Lung microvascular endothelial cell (primary cell): ENCODE data around the gene ADAP1. TPM values are rescaled to one million over a fixed set of nuclear protein-coding genes. Genes with fewer than 3 reads are reported as not detected.

Experiments
- DNase-seq, 2 donors: peaks; one replicate each; pipeline versions ENCODE4 v3.0.0 to v3.0.0-alpha.2; 2010; ENCODE audit warnings: low read depth in 2 of 2
- total RNA-seq: library from RNA; depleted of rRNA; stranded (reverse); fragments of >200 nt; gene quantifications from 2 replicates; pipeline ENCODE4 v1.2.1, GENCODE V29; 2014

ADAP1 gene
- total RNA-seq, 1 donor from 2014 or later, result 3.2 TPM

DNA sequence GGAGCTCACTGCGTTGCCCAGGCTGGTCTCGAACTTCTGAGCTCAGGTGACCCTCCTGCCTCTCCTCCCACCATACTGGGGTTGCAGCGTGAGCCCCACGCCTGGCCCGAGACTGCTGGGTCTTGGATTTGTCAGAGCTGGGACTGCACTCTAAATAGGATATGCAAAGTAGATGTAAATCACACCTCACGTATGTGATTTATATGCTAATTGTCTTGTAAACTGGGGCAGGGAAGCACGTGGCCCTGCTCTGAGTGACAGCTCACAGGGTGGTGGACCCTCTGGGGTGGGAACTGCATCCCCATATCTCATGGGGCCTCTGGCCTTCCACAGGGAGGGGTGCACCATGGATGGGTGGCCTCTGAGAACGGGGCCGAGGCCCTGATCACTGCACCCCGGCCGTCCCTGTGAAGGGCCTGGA, 44.0 kb downstream of the ADAP1 start:
- no peak for DNase-seq

DNA sequence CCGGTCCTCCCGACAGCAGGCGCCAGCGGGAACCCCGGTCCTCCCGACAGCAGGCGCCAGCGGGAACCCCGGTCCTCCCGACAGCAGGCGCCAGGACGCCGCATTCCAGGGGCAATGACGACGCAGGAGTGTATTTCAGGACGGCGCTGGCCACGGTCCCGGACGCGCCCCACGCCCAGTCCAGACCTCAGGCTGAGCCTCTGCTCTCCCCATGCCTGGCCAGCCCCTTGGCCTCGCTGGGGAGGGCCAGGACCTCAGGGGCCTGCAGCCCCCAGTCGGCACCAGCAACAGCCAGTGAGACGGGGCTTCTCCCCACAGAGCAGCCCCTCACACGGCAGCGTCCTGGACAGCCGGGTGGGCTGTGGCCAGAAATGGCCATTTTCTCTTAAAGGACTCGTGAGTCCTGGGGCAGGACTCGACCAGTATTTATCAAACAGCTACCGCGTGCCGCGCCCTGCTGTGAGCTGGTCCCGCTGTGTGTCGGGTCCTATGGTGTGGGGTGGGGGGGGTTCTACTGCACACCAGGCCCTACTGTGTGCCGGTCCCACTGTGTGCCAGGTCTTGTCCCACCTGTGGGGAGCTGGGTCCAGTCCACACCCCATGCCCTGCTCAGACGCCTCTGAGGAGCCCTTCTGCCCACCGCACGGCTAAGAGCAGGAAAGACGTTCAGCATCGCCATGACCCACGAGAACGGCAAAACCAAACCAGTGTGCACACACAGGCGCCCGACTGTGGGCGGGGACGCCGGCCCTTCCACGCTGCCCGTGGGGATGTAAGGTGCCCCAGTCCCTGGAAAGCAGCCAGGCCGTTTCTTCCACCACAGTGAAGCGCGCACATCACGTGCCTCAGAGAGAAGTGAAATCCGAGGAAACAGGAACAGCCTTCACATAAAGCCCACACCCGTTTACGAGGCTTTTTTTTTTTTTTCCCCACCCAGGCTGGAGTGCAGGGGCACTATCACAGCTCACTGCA, 44.8 kb downstream of the ADAP1 start:
- DNase-seq, result peak in 1 of 2 donors; percentile 22

DNA sequence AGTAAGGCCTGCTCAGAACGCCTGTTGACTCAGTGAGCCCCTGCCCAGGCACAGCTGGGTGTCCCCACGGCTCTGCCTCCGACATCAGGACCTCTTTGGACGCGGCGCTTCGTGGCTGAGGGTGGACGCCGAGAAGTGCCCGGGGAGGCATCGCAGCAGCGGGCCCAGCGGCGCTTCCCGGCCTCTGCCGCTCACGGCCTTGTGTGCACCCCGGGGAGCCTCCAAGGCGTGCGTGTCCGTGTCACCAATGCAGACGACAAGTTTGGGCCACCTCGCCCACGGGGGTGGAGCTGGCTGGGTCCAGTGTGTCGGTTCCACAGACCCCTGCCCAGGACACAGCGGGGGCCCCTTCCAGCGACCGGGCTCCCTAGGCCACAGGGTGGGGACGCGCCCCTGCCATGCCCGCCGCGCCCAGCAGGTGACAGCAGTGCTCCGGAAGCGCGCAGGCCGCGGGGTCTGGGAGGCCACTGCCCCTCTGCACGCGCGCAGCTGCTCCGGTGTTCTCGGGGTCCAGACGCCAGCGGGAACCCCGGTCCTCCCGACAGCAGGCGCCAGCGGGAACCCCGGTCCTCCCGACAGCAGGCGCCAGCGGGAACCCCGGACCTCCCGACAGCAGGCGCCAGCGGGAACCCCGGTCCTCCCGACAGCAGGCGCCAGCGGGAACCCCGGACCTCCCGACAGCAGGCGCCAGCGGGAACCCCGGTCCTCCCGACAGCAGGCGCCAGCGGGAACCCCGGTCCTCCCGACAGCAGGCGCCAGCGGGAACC, 45.7 kb downstream of the ADAP1 start:
- peak; percentile 31 to 40 for DNase-seq

GRCh38 chr7:908159-908581, 46.3 kb downstream of the ADAP1 start:
- no peak for DNase-seq

GRCh38 chr7:907158-907980, 47.1 kb downstream of the ADAP1 start:
- DNase-seq, result no peak

- peak in 1 of 2 donors; percentile 45 for DNase-seq
Measured at GRCh38 chr7:906776-907157, 47.7 kb downstream of the ADAP1 start.

DNA sequence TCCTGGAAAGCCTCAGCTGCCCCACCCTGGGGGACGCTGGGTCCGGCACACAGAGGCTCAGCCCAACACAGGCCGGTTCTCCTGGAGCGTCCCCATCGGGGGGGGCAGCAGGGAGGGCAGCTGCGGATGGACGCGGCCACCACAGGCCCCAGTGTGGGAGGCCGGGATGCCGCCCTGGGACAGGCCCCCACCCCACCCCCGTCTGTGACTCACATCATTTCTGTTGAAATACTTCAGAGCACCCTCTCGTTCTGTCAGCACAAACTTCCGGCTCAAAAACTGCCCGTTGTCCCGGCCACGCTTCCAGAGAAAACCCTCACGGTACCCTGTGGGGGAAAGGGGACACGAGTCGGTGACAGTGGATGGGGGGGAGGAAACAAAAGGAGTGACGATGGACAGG, 49.6 kb downstream of the ADAP1 start:
- no peak for DNase-seq

- DNase-seq, result no peak
Measured at GRCh38 chr7:903921-904755, 50.3 kb downstream of the ADAP1 start.

DNA sequence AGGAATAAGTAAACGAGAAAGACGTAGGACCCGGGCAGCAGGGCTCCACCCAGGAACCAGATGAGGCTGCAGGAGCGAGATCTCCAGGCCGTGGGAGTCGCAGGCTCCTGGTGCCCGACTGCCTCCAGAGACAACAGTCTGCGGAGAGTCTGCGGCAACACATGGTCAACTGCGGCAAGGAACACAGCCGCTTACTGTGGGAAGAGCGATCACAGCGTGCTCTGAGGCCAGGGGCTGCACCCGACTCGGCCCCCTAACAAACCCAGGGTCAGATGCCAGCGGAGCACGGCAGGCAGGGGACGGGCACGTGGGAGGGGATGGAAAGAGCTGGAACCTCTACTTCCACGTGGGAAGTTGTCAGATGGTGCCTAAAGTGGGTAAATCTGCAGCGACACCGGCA, 51.5 kb downstream of the ADAP1 start:
- DNase-seq, result no peak

DNA sequence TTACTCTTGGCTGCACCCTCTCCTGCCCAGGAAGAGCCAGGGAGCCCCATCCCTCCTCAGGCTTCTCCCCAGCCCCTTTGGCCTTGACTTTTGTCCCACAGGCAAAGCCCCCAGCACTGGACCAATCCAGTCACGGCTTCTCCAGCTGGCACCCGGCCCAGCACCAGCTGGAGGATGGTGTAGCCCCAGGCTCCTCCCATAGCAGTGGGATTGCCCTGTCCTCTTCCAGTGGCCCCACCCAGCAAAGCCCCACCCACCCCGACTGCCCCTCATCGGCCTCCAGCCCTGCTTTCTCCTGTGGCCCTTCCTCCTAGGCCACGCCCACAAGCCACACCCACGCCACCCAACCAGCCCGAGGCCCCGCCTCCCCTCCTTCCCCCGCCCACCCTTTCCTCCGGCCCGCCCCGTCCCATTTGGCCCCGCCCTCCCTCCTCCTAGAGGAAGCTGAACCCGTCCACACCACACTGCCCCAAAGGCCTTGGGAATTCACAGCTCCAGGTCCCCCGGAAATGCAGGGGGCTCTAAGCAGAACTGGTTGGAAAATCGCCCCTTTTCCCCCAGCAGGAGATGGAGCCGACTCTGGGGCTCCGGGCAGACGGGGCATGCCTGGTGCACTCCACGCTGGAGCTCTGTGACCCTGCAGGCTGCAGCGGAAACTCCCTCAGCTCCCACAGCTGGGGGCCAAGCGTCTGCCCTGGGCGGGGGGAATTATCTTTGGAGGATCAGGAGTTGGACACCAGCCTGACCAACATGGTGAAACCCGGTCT, 52.9 kb downstream of the ADAP1 start:
- peak; percentile 75 to 80 for DNase-seq

DNA sequence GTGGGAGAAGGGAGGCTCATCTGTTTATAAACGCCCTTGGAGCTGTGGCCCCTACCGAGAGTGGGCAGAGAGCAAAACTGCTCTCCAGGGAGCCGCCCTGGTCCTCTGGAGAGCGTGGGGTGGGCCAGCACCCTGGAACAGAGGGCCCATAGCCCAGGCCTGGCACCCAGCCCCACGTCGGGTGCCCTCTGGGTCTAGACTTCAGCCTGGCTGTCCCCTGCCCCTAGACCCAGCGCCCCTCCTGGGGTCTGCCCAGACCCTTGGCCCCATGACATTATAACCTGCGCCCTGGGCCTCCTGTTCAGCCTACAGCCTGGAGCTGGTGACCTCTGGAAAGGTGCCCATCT, 53.5 kb downstream of the ADAP1 start:
- DNase-seq, result no peak

GRCh38 chr7:900331-901040, 54.0 kb downstream of the ADAP1 start:
- DNase-seq, result no peak

DNA sequence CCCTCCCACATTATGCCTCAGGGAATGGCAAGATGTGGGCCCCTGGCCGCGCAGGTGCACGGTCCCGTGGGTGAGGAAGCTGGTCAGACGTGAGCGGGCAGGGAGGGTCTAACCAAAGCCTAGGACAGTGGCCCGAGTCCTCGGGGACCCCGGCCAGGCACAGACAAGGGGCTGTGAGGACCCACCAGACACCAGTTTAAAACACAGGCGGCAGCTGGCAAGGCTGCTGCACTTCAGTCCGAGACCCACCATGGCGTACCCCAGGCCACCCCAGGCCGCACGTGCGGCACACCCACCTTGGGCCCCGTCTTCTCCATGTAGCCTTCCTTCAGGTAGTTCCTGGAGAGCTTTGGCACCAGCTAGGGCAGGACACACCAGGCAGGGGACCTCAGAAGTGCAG, 54.7 kb downstream of the ADAP1 start:
- no peak for DNase-seq

- no peak for DNase-seq
Measured at GRCh38 chr7:898855-899681, 55.4 kb downstream of the ADAP1 start.

- no peak for DNase-seq
Measured at GRCh38 chr7:898460-898854, 56.0 kb downstream of the ADAP1 start.

GRCh38 chr7:897771-898376, 56.6 kb downstream of the ADAP1 start:
- peak; percentile 66 to 88 for DNase-seq

- no peak for DNase-seq
Measured at GRCh38 chr7:897086-897485, 57.4 kb downstream of the ADAP1 start.
